A549 (cell line): Measurements from ENCODE around the gene SNX6.

Experiments
- CEBPB ChIP-seq, 2 experiments: fragments of >200 bp in 1 of 2; sonication (Bioruptor Twin) in 1 of 2; formaldehyde crosslinking in 1 of 2; IDR thresholded peaks; 2 replicates each; pipeline ENCODE4 v1.6.1; 2012 to 2016
- FOXS1 ChIP-seq: fragments of 250-450 bp; sonication (Bioruptor Pico); IDR thresholded peaks from 2 replicates; pipeline ENCODE4 v1.5.0; 2020; ENCODE audit warnings: mild to moderate bottlenecking, moderate library complexity
- HMGXB4 ChIP-seq: fragments of 250-450 bp; sonication (Bioruptor Pico); IDR thresholded peaks from 2 replicates; pipeline ENCODE4 v1.5.0; 2021; ENCODE audit warnings: mild to moderate bottlenecking, moderate library complexity, borderline replicate concordance
- KDM5A ChIP-seq: fragments of 200-600 bp; sonication (generic); IDR thresholded peaks from 2 replicates; pipeline ENCODE4 v1.6.1; 2016; ENCODE audit warnings: antibody characterized with exemption, mild to moderate bottlenecking

GRCh38 chr14:34671716-34672115, 41.8 kb upstream of the SNX6 start:
- TF ChIP-seq HMGXB4 (no peak), FOXS1 (CRISPR knock-in tag) (no peak), CEBPB (IDR thresholded peaks at IDR 0.05) (no peak), KDM5A (no peak)
